ENCODE results near the gene AMDHD2.

DNA sequence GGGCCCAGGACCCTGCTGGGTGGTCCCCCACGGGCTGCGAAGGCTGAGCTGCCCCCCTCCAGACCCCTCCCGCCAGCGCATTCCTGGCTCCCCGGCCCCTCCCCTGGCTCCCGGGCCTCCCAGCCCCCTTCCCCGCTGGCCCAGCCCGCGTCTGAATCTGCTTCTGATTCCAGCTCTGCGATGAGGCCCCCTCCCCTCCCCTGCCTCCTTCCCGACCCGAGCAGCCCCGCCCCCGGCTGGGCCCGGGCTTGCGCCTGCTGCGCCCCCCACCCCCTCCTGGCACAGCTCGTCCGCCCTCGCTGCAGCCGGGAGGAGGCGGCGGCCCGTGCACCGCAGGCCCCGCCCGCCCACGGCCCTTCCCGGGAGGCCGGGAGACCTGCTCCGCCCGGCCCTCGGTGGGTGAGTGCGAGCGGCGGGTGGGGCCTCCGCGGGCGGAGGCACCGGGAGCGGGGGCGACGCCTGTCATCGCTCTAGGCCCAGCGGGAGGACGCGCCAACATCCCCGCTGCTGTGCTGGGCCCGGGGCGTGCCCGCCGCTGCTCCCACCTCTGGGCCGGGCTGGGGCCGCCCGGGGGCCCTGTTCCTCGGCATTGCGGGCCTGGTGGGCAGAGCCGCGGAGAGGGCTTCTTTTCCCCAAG, 49.0 kb upstream of the AMDHD2 start, which contains the start of gene NTN3:
- TF ChIP-seq, protein P1, sequence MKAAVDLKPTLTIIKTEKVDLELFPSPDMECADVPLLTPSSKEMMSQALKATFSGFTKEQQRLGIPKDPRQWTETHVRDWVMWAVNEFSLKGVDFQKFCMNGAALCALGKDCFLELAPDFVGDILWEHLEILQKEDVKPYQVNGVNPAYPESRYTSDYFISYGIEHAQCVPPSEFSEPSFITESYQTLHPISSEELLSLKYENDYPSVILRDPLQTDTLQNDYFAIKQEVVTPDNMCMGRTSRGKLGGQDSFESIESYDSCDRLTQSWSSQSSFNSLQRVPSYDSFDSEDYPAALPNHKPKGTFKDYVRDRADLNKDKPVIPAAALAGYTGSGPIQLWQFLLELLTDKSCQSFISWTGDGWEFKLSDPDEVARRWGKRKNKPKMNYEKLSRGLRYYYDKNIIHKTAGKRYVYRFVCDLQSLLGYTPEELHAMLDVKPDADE (IDR thresholded peaks at IDR 0.05): no peak
- no peak for TF ChIP-seq EZH2 (IDR thresholded peaks at IDR 0.05; ENCODE audit: low read depth, unreplicated experiment)
- TF ChIP-seq, protein P2, sequence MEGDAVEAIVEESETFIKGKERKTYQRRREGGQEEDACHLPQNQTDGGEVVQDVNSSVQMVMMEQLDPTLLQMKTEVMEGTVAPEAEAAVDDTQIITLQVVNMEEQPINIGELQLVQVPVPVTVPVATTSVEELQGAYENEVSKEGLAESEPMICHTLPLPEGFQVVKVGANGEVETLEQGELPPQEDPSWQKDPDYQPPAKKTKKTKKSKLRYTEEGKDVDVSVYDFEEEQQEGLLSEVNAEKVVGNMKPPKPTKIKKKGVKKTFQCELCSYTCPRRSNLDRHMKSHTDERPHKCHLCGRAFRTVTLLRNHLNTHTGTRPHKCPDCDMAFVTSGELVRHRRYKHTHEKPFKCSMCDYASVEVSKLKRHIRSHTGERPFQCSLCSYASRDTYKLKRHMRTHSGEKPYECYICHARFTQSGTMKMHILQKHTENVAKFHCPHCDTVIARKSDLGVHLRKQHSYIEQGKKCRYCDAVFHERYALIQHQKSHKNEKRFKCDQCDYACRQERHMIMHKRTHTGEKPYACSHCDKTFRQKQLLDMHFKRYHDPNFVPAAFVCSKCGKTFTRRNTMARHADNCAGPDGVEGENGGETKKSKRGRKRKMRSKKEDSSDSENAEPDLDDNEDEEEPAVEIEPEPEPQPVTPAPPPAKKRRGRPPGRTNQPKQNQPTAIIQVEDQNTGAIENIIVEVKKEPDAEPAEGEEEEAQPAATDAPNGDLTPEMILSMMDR (conservative IDR thresholded peaks at IDR 0.05; ENCODE audit: low read depth in 2 of 2): no peak
- TF ChIP-seq, protein P3, sequence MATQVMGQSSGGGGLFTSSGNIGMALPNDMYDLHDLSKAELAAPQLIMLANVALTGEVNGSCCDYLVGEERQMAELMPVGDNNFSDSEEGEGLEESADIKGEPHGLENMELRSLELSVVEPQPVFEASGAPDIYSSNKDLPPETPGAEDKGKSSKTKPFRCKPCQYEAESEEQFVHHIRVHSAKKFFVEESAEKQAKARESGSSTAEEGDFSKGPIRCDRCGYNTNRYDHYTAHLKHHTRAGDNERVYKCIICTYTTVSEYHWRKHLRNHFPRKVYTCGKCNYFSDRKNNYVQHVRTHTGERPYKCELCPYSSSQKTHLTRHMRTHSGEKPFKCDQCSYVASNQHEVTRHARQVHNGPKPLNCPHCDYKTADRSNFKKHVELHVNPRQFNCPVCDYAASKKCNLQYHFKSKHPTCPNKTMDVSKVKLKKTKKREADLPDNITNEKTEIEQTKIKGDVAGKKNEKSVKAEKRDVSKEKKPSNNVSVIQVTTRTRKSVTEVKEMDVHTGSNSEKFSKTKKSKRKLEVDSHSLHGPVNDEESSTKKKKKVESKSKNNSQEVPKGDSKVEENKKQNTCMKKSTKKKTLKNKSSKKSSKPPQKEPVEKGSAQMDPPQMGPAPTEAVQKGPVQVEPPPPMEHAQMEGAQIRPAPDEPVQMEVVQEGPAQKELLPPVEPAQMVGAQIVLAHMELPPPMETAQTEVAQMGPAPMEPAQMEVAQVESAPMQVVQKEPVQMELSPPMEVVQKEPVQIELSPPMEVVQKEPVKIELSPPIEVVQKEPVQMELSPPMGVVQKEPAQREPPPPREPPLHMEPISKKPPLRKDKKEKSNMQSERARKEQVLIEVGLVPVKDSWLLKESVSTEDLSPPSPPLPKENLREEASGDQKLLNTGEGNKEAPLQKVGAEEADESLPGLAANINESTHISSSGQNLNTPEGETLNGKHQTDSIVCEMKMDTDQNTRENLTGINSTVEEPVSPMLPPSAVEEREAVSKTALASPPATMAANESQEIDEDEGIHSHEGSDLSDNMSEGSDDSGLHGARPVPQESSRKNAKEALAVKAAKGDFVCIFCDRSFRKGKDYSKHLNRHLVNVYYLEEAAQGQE (IDR thresholded peaks at IDR 0.05; ENCODE audit: unreplicated experiment): no peak
- no peak for TF ChIP-seq JUNB (IDR thresholded peaks at IDR 0.05; ENCODE audit: unreplicated experiment)
- no peak for TF ChIP-seq POLR2AphosphoS5 (IDR thresholded peaks at IDR 0.05; ENCODE audit: low read depth)
- TF ChIP-seq EZH2phosphoT487 (IDR thresholded peaks at IDR 0.05; ENCODE audit: unreplicated experiment): no peak
- TF ChIP-seq NANOG (IDR thresholded peaks at IDR 0.05; ENCODE audit: borderline replicate concordance): no peak
- no peak for TF ChIP-seq CREB1 (CRISPR knock-in tag; IDR thresholded peaks at IDR 0.05; ENCODE audit: low read depth)
- TF ChIP-seq ZNF114 (CRISPR knock-in tag; IDR thresholded peaks at IDR 0.05): no peak

Data from GM23338 (cell line).